ENCODE results near the gene ZDHHC7. TPM values are rescaled to one million over a fixed set of nuclear protein-coding genes. Genes with fewer than 3 reads are reported as not detected.
A peak's percentile ranks its signal among the peaks of the same experiment; 100 is the strongest.

The ZDHHC7 gene
- total RNA-seq, 2 donors from 2014 or later: 17.5 to 39.2 TPM

- 70 to 76% methylated on average over 10 of the region's 10 CpGs for WGBS, 2 donors
- Histone ChIP-seq H3K27me3 (no peaks in the 10 kb centered on the region), H3K4me3 (no peak overlapping the region), H3K4me1 (peaks cover 93% of the 10 kb centered on the region), H3K36me3 (replicated peaks in 1 of 2; ENCODE audit: insufficient read depth in 1 of 2, low read depth in 2 of 2) (no peaks in the 10 kb centered on the region), H3K27ac (peak overlapping the region; percentile 1 to 84 (median 62)), H3K9me3 (no peaks in the 10 kb centered on the region)
- peak in 1 of 3 donors; percentile 27 for TF ChIP-seq POLR2A (IDR thresholded peaks at IDR 0.05)
- TF ChIP-seq CTCF (IDR thresholded peaks at IDR 0.05): no peak
- intact Hi-C loops (cut with DNase I): no loop called here
- DNase-seq (peak in 1 of 4 donors; percentile 38), ATAC-seq (peak; percentile 36)
These were observed 6.6 kb downstream of the ZDHHC7 start for GRCh38 chr16:85004587-85005205.

- TF ChIP-seq POLR2A (IDR thresholded peaks at IDR 0.05) (no peak), CTCF (IDR thresholded peaks at IDR 0.05) (no peak)
- Histone ChIP-seq H3K27ac (peak overlapping the region; percentile 1 to 84 (median 62)), H3K27me3 (no peaks in the 10 kb centered on the region), H3K4me3 (no peak overlapping the region), H3K9me3 (no peaks in the 10 kb centered on the region), H3K36me3 (replicated peaks in 1 of 2; ENCODE audit: insufficient read depth in 1 of 2, low read depth in 2 of 2) (no peaks in the 10 kb centered on the region), H3K4me1 (peaks cover 93% of the 10 kb centered on the region)
- no peak for DNase-seq
- 73 to 84% methylated on average over 16 of the region's 16 CpGs for WGBS, 2 donors
- no peak for ATAC-seq
- intact Hi-C loops (cut with DNase I): no loop called here
These were observed 7.4 kb downstream of the ZDHHC7 start for GRCh38 chr16:85003725-85004586.

- 82 to 87% methylated on average over 13 of the region's 13 CpGs for WGBS, 2 donors
- TF ChIP-seq POLR2A (IDR thresholded peaks at IDR 0.05): no peak
- TF ChIP-seq CTCF (IDR thresholded peaks at IDR 0.05): no peak
- intact Hi-C loops (cut with DNase I): no loop called here
- Histone ChIP-seq H3K27me3 (no peaks in the 10 kb centered on the region), H3K4me1 (peaks cover 93% of the 10 kb centered on the region), H3K36me3 (replicated peaks in 1 of 2; ENCODE audit: insufficient read depth in 1 of 2, low read depth in 2 of 2) (no peaks in the 10 kb centered on the region), H3K9me3 (no peaks in the 10 kb centered on the region), H3K4me3 (no peak overlapping the region), H3K27ac (peak overlapping the region; percentile 69 to 84 (median 76))
- no peak for DNase-seq
- ATAC-seq: no peak
These were observed 8.3 kb downstream of the ZDHHC7 start for GRCh38 chr16:85003076-85003475.

- Histone ChIP-seq H3K4me1 (peaks cover 89% of the 10 kb centered on the region), H3K36me3 (replicated peaks in 1 of 2; ENCODE audit: insufficient read depth in 1 of 2, low read depth in 2 of 2) (no peaks in the 10 kb centered on the region), H3K9me3 (no peaks in the 10 kb centered on the region), H3K27ac (peak overlapping the region; percentile 69 to 84 (median 76)), H3K4me3 (no peak overlapping the region), H3K27me3 (no peaks in the 10 kb centered on the region)
- no peak for TF ChIP-seq POLR2A (IDR thresholded peaks at IDR 0.05)
- no peak for TF ChIP-seq CTCF (IDR thresholded peaks at IDR 0.05)
- 64 to 76% methylated on average over 12 of the region's 12 CpGs for WGBS, 2 donors
- DNase-seq (peak in 1 of 4 donors; percentile 55), ATAC-seq (no peak)
- intact Hi-C loops (cut with DNase I): no loop called here
These were observed 8.7 kb downstream of the ZDHHC7 start for GRCh38 chr16:85002608-85003007.

Data from body of pancreas (tissue), 4 donors.